Measurements from ENCODE around the gene TAOK2.

- TF ChIP-seq, protein P1, sequence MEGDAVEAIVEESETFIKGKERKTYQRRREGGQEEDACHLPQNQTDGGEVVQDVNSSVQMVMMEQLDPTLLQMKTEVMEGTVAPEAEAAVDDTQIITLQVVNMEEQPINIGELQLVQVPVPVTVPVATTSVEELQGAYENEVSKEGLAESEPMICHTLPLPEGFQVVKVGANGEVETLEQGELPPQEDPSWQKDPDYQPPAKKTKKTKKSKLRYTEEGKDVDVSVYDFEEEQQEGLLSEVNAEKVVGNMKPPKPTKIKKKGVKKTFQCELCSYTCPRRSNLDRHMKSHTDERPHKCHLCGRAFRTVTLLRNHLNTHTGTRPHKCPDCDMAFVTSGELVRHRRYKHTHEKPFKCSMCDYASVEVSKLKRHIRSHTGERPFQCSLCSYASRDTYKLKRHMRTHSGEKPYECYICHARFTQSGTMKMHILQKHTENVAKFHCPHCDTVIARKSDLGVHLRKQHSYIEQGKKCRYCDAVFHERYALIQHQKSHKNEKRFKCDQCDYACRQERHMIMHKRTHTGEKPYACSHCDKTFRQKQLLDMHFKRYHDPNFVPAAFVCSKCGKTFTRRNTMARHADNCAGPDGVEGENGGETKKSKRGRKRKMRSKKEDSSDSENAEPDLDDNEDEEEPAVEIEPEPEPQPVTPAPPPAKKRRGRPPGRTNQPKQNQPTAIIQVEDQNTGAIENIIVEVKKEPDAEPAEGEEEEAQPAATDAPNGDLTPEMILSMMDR (IDR thresholded peaks at IDR 0.05): peak in 1 of 5 experiments; percentile 33
- peak; percentile 76 to 91 for TF ChIP-seq POLR2A (IDR thresholded peaks at IDR 0.05)
Observed at GRCh38 chr16:29925781-29926710, 47.6 kb upstream of the TAOK2 start, which contains the start of gene KCTD13.

All from tibial nerve (tissue), 3 donors.